ENCODE results near the gene TSSK3. TPM values are rescaled to one million over a fixed set of nuclear protein-coding genes. Genes with fewer than 3 reads are reported as not detected.

The TSSK3 gene
- total and polyA plus RNA-seq, 9 of the 15 experiments (the other 6 are each of a cell fraction or from before 2014, with no cell fraction given), result 0.27 to 2.8 (median 1.9) TPM

GRCh38 chr1:32334864-32335534 is 27.3 kb upstream of the TSSK3 start (continued):
- TF ChIP-seq SREBF2 (CRISPR knock-in tag; IDR thresholded peaks at IDR 0.05) (no peak), RBM25 (IDR thresholded peaks at IDR 0.05; ENCODE audit: low read depth, low read length, severe bottlenecking) (no peak), MED1 (CRISPR knock-in tag; IDR thresholded peaks at IDR 0.05; ENCODE audit: borderline replicate concordance) (peak; percentile 75; the same call in 1 of the 2 replicates), USF2 (CRISPR knock-in tag; IDR thresholded peaks at IDR 0.05) (no peak), CTCFL (IDR thresholded peaks at IDR 0.05; ENCODE audit: borderline replicate concordance, insufficient read depth, low read depth, low read length, poor library complexity, severe bottlenecking) (peak; percentile 96), RERE (CRISPR knock-in tag; IDR thresholded peaks at IDR 0.05; ENCODE audit: borderline replicate concordance) (no peak), CAMTA2 (CRISPR knock-in tag; conservative IDR thresholded peaks at IDR 0.05) (no peak), ZNF589 (CRISPR knock-in tag; IDR thresholded peaks at IDR 0.05; ENCODE audit: low read depth) (no peak), ZNF696 (CRISPR knock-in tag; conservative IDR thresholded peaks at IDR 0.05) (no peak), IRF2 (CRISPR knock-in tag; IDR thresholded peaks at IDR 0.05) (no peak), GTF2B (IDR thresholded peaks at IDR 0.05; ENCODE audit: extremely low read depth, insufficient read length) (no peak), HDGF (IDR thresholded peaks at IDR 0.05) (no peak), GTF2A2 (tag; IDR thresholded peaks at IDR 0.05) (no peak), U2AF2 (optimal IDR thresholded peaks at IDR 0.05; ENCODE audit: low read depth, low read length) (no peak), MAX (CRISPR knock-in tag; IDR thresholded peaks at IDR 0.05) (peak; percentile 86), RBM34 (IDR thresholded peaks at IDR 0.05; ENCODE audit: borderline replicate concordance, insufficient read depth, low read length) (no peak), ZNF184 (CRISPR knock-in tag; IDR thresholded peaks at IDR 0.05) (no peak)
